ENCODE results near the gene NRCAM.

- TF ChIP-seq EZH2 (IDR thresholded peaks at IDR 0.05; ENCODE audit: low read depth, low read length, severe bottlenecking) (no peak), CREB1 (IDR thresholded peaks at IDR 0.05) (no peak), POLR2AphosphoS5 (IDR thresholded peaks at IDR 0.05; ENCODE audit: low read depth, low read length) (no peak), CTCF (IDR thresholded peaks at IDR 0.05; ENCODE audit: control extremely low read depth in 1 of 3, insufficient read depth in 1 of 3, low read depth in 1 of 3, low read length in 3 of 3) (no peak), TAF7 (optimal IDR thresholded peaks at IDR 0.05; ENCODE audit: borderline replicate concordance, low read depth, low read length) (no peak), POLR2A (IDR thresholded peaks at IDR 0.05; ENCODE audit: control extremely low read depth in 1 of 2, low read depth in 2 of 2, low read length in 2 of 2) (no peak), HDAC2 (IDR thresholded peaks at IDR 0.05; ENCODE audit: borderline replicate concordance in 1 of 2, low read depth in 2 of 2, low read length in 2 of 2) (no peak), EP300 (IDR thresholded peaks at IDR 0.05; ENCODE audit: borderline replicate concordance in 1 of 2, low read depth in 2 of 2, low read length in 2 of 2) (no peak)
Measured at GRCh38 chr7:108396080-108396479, 60.2 kb downstream of the NRCAM start.

Data from H1 (cell line).